ENCODE data around the gene CCL11. TPM values are rescaled to one million over a fixed set of nuclear protein-coding genes. Genes with fewer than 3 reads are reported as not detected.

CCL11 gene
- total RNA-seq, 2 donors from 2014 or later, result 1.1 TPM; not detected in 1

Other genes with a start within 250 kb of the CCL11 start
- gene CCL2, start 30.5 kb upstream of the CCL11 start, total RNA-seq, result 10 to 100 TPM; 30.2 to 41.8 TPM
- not detected for gene CCL7, start 15.5 kb upstream of the CCL11 start, total RNA-seq
- gene CCL8, start 33.7 kb downstream of the CCL11 start, total RNA-seq, result not detected
- not detected for gene CCL13, start 70.7 kb downstream of the CCL11 start, total RNA-seq
- not detected for gene CCL1, start 77.5 kb downstream of the CCL11 start, total RNA-seq